H1 (cell line): ENCODE data around the gene CTH. TPM values are rescaled to one million over a fixed set of nuclear protein-coding genes. Genes with fewer than 3 reads are reported as not detected.
A peak's percentile ranks its signal among the peaks of the same experiment; 100 is the strongest.

Source experiments
- ATF2 ChIP-seq: IDR thresholded peaks from 2 replicates; pipeline ENCODE4 v1.6.1; 2012; ENCODE audit warnings: low read length, inconsistent platforms
- BACH1 ChIP-seq: IDR thresholded peaks from 2 replicates; pipeline ENCODE4 v1.6.1; 2012; ENCODE audit warnings: low read length, improper control_type of control experiment
- CBX5 ChIP-seq: fragments of 300-800, 300-1000 bp; sonication (generic); IDR thresholded peaks from 2 replicates; pipeline ENCODE4 v1.7.1; 2016; ENCODE audit warnings: antibody characterized with exemption, low read length, low read depth
- JUND ChIP-seq: IDR thresholded peaks from 2 replicates; pipeline ENCODE4 v1.6.1; 2011; ENCODE audit warnings: mild to moderate bottlenecking, improper control_type of control experiment, low read length
- PHF8 ChIP-seq: fragments of 200-600 bp; sonication (generic); conservative IDR thresholded peaks from 2 replicates; pipeline ENCODE4 v1.7.1; 2012; ENCODE audit warnings: low read depth, mild to moderate bottlenecking, inconsistent platforms, low read length, moderate library complexity
- POLR2A ChIP-seq, 2 experiments: IDR thresholded peaks; 1 replicate in 1 of 2; 2 replicates in 1 of 2; pipeline ENCODE4 v1.6.1; 2011; ENCODE audit warnings: low read depth in 2 of 2, low read length in 2 of 2, mild to moderate bottlenecking in 2 of 2; ENCODE audit errors: control extremely low read depth in 1 of 2
- RBBP5 ChIP-seq: IDR thresholded peaks from 2 replicates; pipeline ENCODE4 v1.7.1; 2012; ENCODE audit warnings: low read depth, mild to moderate bottlenecking, inconsistent platforms, low read length, moderate library complexity, borderline replicate concordance
- SIRT6 ChIP-seq: IDR thresholded peaks from one replicate; pipeline ENCODE4 v1.7.1; 2012; ENCODE audit warnings: low read length, inconsistent platforms
- SP1 ChIP-seq: IDR thresholded peaks from 2 replicates; pipeline ENCODE4 v1.6.1; 2011; ENCODE audit warnings: low read depth, low read length
- YY1 ChIP-seq: IDR thresholded peaks from 2 replicates; pipeline ENCODE4 v1.6.1; 2011; ENCODE audit warnings: low read depth, mild to moderate bottlenecking, low read length
- polyA plus RNA-seq, 7 experiments: library from polyadenylated mRNA; depleted of rRNA in 3 of 7; stranded (reverse) in 5 of 7; unstranded in 2 of 7; fragments of >200 nt in 5 of 7; fragments of 200-250 nt in 2 of 7; gene quantifications; 1 replicate in 5 of 7; 2 replicates in 1 of 7; 4 replicates in 1 of 7; pipeline versions ENCODE4 v1.2.1 to v1.2.3, GENCODE V29; 2011 to 2013; ENCODE audit warnings: missing spikeins in 2 of 7, mixed read lengths in 2 of 7
- total RNA-seq: library from RNA; stranded (reverse); fragmentation: NEBNext Ultra II Directional; extraction: Animal tissue kit (Norgen Biotek cat#: 25700); gene quantifications from 2 replicates; pipeline ENCODE4 v1.2.1, GENCODE V29; 2021
- TF ChIP-seq, protein P1 (sequence below): IDR thresholded peaks from 2 replicates; pipeline ENCODE4 v1.6.1; 2011; ENCODE audit warnings: low read length, improper control_type of control experiment
- TF ChIP-seq, protein P2 (sequence below): IDR thresholded peaks from 2 replicates; pipeline ENCODE4 v1.6.1; 2012; ENCODE audit warnings: inconsistent platforms

The CTH gene
- total and polyA plus RNA-seq, 2 of the 8 experiments (the other 6 are each of a cell fraction or from before 2014, with no cell fraction given), result 31.7 to 33.2 TPM

- TF ChIP-seq BACH1, result peak; percentile 70; the same call in 1 of the 2 replicates
- no peak for TF ChIP-seq SIRT6
- TF ChIP-seq YY1, result peak; percentile 80
- TF ChIP-seq JUND, result no peak
- TF ChIP-seq SP1, result peak; percentile 91
- TF ChIP-seq, protein P1, sequence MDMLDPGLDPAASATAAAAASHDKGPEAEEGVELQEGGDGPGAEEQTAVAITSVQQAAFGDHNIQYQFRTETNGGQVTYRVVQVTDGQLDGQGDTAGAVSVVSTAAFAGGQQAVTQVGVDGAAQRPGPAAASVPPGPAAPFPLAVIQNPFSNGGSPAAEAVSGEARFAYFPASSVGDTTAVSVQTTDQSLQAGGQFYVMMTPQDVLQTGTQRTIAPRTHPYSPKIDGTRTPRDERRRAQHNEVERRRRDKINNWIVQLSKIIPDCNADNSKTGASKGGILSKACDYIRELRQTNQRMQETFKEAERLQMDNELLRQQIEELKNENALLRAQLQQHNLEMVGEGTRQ, result no peak
- TF ChIP-seq ATF2, result peak; percentile 69; the same call in 1 of the 2 replicates
- TF ChIP-seq RBBP5, result 0 out of 2 replicates have a peak, but pooled peaks have one; percentile 59
- peak; percentile 99 to 100 for TF ChIP-seq POLR2A (IDR thresholded peaks at IDR 0.05; ENCODE audit: control extremely low read depth in 1 of 2, low read depth in 2 of 2, low read length in 2 of 2)
- peak; percentile 80 for TF ChIP-seq PHF8
- TF ChIP-seq CBX5, result no peak
- TF ChIP-seq, protein P2, sequence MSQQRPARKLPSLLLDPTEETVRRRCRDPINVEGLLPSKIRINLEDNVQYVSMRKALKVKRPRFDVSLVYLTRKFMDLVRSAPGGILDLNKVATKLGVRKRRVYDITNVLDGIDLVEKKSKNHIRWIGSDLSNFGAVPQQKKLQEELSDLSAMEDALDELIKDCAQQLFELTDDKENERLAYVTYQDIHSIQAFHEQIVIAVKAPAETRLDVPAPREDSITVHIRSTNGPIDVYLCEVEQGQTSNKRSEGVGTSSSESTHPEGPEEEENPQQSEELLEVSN, result no peak
Measured at GRCh38 chr1:70410604-70411359, at the start of gene CTH (continued).
